ENCODE results near the gene SGSH. TPM values are rescaled to one million over a fixed set of nuclear protein-coding genes. Genes with fewer than 3 reads are reported as not detected.
A peak's percentile ranks its signal among the peaks of the same experiment; 100 is the strongest.

Gene SGSH
- total RNA-seq, 1 experiment from 2014 or later, result 19.8 TPM

DNA sequence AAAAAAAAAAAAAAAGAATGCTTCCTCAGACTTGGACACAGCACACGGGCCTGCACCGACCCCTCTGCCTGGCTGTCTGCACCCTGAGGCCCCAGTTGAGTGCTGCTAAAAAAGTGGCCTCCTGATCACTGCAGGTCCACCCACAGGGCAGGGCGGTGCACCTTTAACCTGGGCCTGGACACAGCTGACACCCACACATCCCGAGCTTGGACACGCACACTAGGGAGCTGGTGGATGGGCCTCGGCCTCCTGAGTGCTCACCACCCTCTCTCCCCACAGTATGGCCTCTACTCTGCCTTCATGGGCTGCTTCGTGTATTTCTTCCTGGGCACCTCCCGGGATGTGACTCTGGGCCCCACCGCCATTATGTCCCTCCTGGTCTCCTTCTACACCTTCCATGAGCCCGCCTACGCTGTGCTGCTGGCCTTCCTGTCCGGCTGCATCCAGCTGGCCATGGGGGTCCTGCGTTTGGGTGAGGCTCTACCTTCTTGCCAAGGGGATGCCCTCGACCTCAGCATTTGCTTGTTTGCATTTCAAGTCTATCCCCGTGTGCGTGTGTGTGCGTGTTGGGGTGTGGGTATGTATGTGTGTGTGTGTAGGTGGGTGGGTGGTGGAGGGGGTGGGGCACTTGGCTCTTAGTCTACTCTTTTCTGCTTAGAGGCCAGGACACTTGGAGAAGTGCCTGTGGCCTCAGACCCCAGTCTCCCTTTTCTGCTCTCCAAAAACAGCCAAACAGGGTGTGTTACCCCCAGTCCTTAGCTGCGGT is 2.4 kb upstream of the SGSH start:
- Histone ChIP-seq H4K20me1 (ENCODE audit: control insufficient read depth, insufficient read depth, insufficient read length) (no peaks in the 10 kb centered on the region), H3K79me2 (ENCODE audit: insufficient read depth, low read length) (no peaks in the 10 kb centered on the region), H3K27me3 (ENCODE audit: insufficient read depth, low read length) (no peaks in the 10 kb centered on the region), H2BK12ac (ENCODE audit: insufficient read length, low read depth, low read length) (no peak overlapping the region), H2BK20ac (ENCODE audit: low read depth, low read length, poor library complexity, severe bottlenecking) (no peak overlapping the region), H3K79me1 (ENCODE audit: insufficient read depth, low read depth, low read length, poor library complexity, severe bottlenecking) (no peaks in the 10 kb centered on the region), H3K4me2 (ENCODE audit: insufficient read depth, insufficient read length, low read length) (no peak overlapping the region), H3K9ac (ENCODE audit: extremely low read depth, insufficient read length, low read length) (no peak overlapping the region), H4K5ac (ENCODE audit: insufficient read length, low read depth, low read length) (no peak overlapping the region), H3K56ac (ENCODE audit: insufficient read length, low read depth, low read length) (no peak overlapping the region), H2AFZ (ENCODE audit: low read length) (no peak overlapping the region), H2BK5ac (ENCODE audit: insufficient read length, low read length) (no peak overlapping the region), H3T11ph (ENCODE audit: low read length) (no peak overlapping the region), H3K23me2 (ENCODE audit: insufficient read length, low read depth, low read length, poor library complexity, severe bottlenecking) (peaks cover 5% of the 10 kb centered on the region), H3K14ac (ENCODE audit: insufficient read depth, low read length) (no peak overlapping the region), H3K4ac (ENCODE audit: low read depth, low read length) (no peak overlapping the region), H2AK5ac (ENCODE audit: insufficient read length, low read length) (no peak overlapping the region), H4K91ac (ENCODE audit: insufficient read length, low read depth, low read length) (no peak overlapping the region), H2BK15ac (ENCODE audit: low read depth, low read length) (no peak overlapping the region), H4K8ac (replicated peaks; ENCODE audit: insufficient read length, low read depth, low read length) (no peak overlapping the region), H3K9me3 (ENCODE audit: control insufficient read depth, low read depth, low read length) (no peaks in the 10 kb centered on the region), H3K23ac (ENCODE audit: insufficient read length, low read depth, low read length) (no peak overlapping the region), H3K27ac (ENCODE audit: insufficient read length, low read depth, low read length) (no peak overlapping the region), H3K18ac (ENCODE audit: insufficient read length, low read depth, low read length) (no peak overlapping the region), H3K4me1 (ENCODE audit: insufficient read depth, low read length) (no peaks in the 10 kb centered on the region), H2BK120ac (ENCODE audit: low read depth, low read length, poor library complexity, severe bottlenecking) (no peak overlapping the region)
- Mint-ChIP-seq H3K4me3 (peak overlapping the region; percentile 29 to 34; a peak in 4 of 5 replicates), H3K27ac (no peak overlapping the region; a peak in 1 of 7 replicates), H3K36me3 (ENCODE audit: insufficient read depth in 1 of 3, low read depth in 3 of 3) (peaks cover 5 to 17% (median 12%) of the 10 kb centered on the region in 3 experiments; a peak in 5 of 7 replicates), H3K27me3 (ENCODE audit: low read depth) (no peaks in the 10 kb centered on the region; the same call in 1 of the 2 replicates), H3K9me3 (no peaks in the 10 kb centered on the region), H3K4me1 (peaks cover 31 to 36% of the 10 kb centered on the region in 2 experiments)
- TF ChIP-seq, protein P1, sequence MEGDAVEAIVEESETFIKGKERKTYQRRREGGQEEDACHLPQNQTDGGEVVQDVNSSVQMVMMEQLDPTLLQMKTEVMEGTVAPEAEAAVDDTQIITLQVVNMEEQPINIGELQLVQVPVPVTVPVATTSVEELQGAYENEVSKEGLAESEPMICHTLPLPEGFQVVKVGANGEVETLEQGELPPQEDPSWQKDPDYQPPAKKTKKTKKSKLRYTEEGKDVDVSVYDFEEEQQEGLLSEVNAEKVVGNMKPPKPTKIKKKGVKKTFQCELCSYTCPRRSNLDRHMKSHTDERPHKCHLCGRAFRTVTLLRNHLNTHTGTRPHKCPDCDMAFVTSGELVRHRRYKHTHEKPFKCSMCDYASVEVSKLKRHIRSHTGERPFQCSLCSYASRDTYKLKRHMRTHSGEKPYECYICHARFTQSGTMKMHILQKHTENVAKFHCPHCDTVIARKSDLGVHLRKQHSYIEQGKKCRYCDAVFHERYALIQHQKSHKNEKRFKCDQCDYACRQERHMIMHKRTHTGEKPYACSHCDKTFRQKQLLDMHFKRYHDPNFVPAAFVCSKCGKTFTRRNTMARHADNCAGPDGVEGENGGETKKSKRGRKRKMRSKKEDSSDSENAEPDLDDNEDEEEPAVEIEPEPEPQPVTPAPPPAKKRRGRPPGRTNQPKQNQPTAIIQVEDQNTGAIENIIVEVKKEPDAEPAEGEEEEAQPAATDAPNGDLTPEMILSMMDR (conservative IDR thresholded peaks at IDR 0.05), result no peak
- DNase-seq, result no peak
- no CpG with 5 or more reads among the region's 18 CpGs for WGBS (ENCODE audit: extremely low coverage, insufficient read length, low lambda C conversion rate)
